Measurements from ENCODE around the gene AMIGO2.

The AMIGO2 gene

GRCh38 chr12:47099610-47100009 is 19.9 kb upstream of the AMIGO2 start:
- Histone ChIP-seq H2BK12ac (ENCODE audit: low read length) (no peak overlapping the region), H3K14ac (ENCODE audit: low read length) (no peak overlapping the region), H3K9me3 (ENCODE audit: insufficient read depth, low read depth, low read length) (no peaks in the 10 kb centered on the region), H3K79me1 (ENCODE audit: low read length) (no peaks in the 10 kb centered on the region), H3K27me3 (ENCODE audit: insufficient read depth, low read length) (no peaks in the 10 kb centered on the region), H4K91ac (ENCODE audit: low read depth, low read length) (no peak overlapping the region), H4K8ac (ENCODE audit: low read depth, low read length) (no peak overlapping the region), H4K12ac (ENCODE audit: low read depth, low read length) (no peak overlapping the region), H3K36me3 (ENCODE audit: control insufficient read depth in 1 of 2, insufficient read depth in 2 of 2, low read length in 2 of 2) (no peaks in the 10 kb centered on the region), H2BK5ac (ENCODE audit: low read depth, low read length, poor library complexity) (no peak overlapping the region), H3K4me2 (ENCODE audit: low read length) (no peak overlapping the region), H3K18ac (ENCODE audit: low read length) (no peak overlapping the region), H2AK5ac (ENCODE audit: low read length) (no peak overlapping the region), H3K23ac (ENCODE audit: low read length) (peak overlapping the region; percentile 37), H3K4ac (ENCODE audit: low read depth, low read length) (no peak overlapping the region), H2BK120ac (ENCODE audit: insufficient read depth, low read length, poor library complexity) (no peak overlapping the region), H3K9ac (ENCODE audit: low read length) (no peak overlapping the region), H3K4me3 (ENCODE audit: low read depth, low read length) (no peak overlapping the region), H3K79me2 (ENCODE audit: control insufficient read depth, insufficient read depth, low read length, poor library complexity) (no peaks in the 10 kb centered on the region), H3K27ac (ENCODE audit: low read depth, low read length) (no peak overlapping the region), H3K4me1 (ENCODE audit: control insufficient read depth in 1 of 2, insufficient read depth in 2 of 2, low read length in 2 of 2) (peaks cover 0 to 2% of the 10 kb centered on the region in 2 experiments), H2AFZ (ENCODE audit: insufficient read depth, low read length, poor library complexity) (no peak overlapping the region)
- no CpG with 5 or more reads among the region's 2 CpGs for WGBS (ENCODE audit: extremely low coverage, insufficient coverage, insufficient read length)
- DNase-seq: no peak

- peak overlapping the region; percentile 68 for H2BK12ac ChIP-seq (ENCODE audit: low read length)
- H2BK120ac ChIP-seq (ENCODE audit: insufficient read depth, low read length, poor library complexity): no peak overlapping the region
- DNase-seq: no peak
- H2AFZ ChIP-seq (ENCODE audit: insufficient read depth, low read length, poor library complexity): no peak overlapping the region
- peaks cover 0 to 2% of the 10 kb centered on the region in 2 experiments for H3K4me1 ChIP-seq (ENCODE audit: control insufficient read depth in 1 of 2, insufficient read depth in 2 of 2, low read length in 2 of 2)
- no peaks in the 10 kb centered on the region for H3K79me1 ChIP-seq (ENCODE audit: low read length)
- H3K36me3 ChIP-seq (ENCODE audit: control insufficient read depth in 1 of 2, insufficient read depth in 2 of 2, low read length in 2 of 2): no peaks in the 10 kb centered on the region
- no peak overlapping the region for H3K27ac ChIP-seq (ENCODE audit: low read depth, low read length)
- no peak overlapping the region for H3K14ac ChIP-seq (ENCODE audit: low read length)
- no peak overlapping the region for H2BK5ac ChIP-seq (ENCODE audit: low read depth, low read length, poor library complexity)
- H3K4me3 ChIP-seq (ENCODE audit: low read depth, low read length): no peak overlapping the region
- WGBS (ENCODE audit: extremely low coverage, insufficient coverage, insufficient read length): no CpG with 5 or more reads among the region's 6 CpGs
- no peak overlapping the region for H3K18ac ChIP-seq (ENCODE audit: low read length)
- H3K27me3 ChIP-seq (ENCODE audit: insufficient read depth, low read length): no peaks in the 10 kb centered on the region
- H3K4ac ChIP-seq (ENCODE audit: low read depth, low read length): no peak overlapping the region
- H3K79me2 ChIP-seq (ENCODE audit: control insufficient read depth, insufficient read depth, low read length, poor library complexity): no peaks in the 10 kb centered on the region
- no peak overlapping the region for H4K8ac ChIP-seq (ENCODE audit: low read depth, low read length)
- no peak overlapping the region for H3K23ac ChIP-seq (ENCODE audit: low read length)
- no peak overlapping the region for H3K9ac ChIP-seq (ENCODE audit: low read length)
- H3K9me3 ChIP-seq (ENCODE audit: insufficient read depth, low read depth, low read length): no peaks in the 10 kb centered on the region
- peak overlapping the region; percentile 38 for H4K91ac ChIP-seq (ENCODE audit: low read depth, low read length)
- no peak overlapping the region for H4K12ac ChIP-seq (ENCODE audit: low read depth, low read length)
- no peak overlapping the region for H3K4me2 ChIP-seq (ENCODE audit: low read length)
- H2AK5ac ChIP-seq (ENCODE audit: low read length): no peak overlapping the region
Observed at GRCh38 chr12:47098099-47098498, 18.3 kb upstream of the AMIGO2 start.

GRCh38 chr12:47097276-47097896 is 17.6 kb upstream of the AMIGO2 start:
- Histone ChIP-seq H3K79me2 (ENCODE audit: control insufficient read depth, insufficient read depth, low read length, poor library complexity) (no peaks in the 10 kb centered on the region), H3K27ac (ENCODE audit: low read depth, low read length) (no peak overlapping the region), H4K8ac (ENCODE audit: low read depth, low read length) (no peak overlapping the region), H3K9ac (ENCODE audit: low read length) (no peak overlapping the region), H2AFZ (ENCODE audit: insufficient read depth, low read length, poor library complexity) (no peak overlapping the region), H2BK12ac (ENCODE audit: low read length) (no peak overlapping the region), H3K14ac (ENCODE audit: low read length) (no peak overlapping the region), H3K79me1 (ENCODE audit: low read length) (no peaks in the 10 kb centered on the region), H3K4ac (ENCODE audit: low read depth, low read length) (no peak overlapping the region), H3K4me2 (ENCODE audit: low read length) (no peak overlapping the region), H3K9me3 (ENCODE audit: insufficient read depth, low read depth, low read length) (no peaks in the 10 kb centered on the region), H3K23ac (ENCODE audit: low read length) (no peak overlapping the region), H3K4me3 (ENCODE audit: low read depth, low read length) (no peak overlapping the region), H4K12ac (ENCODE audit: low read depth, low read length) (no peak overlapping the region), H3K4me1 (ENCODE audit: control insufficient read depth in 1 of 2, insufficient read depth in 2 of 2, low read length in 2 of 2) (peaks cover 0 to 2% of the 10 kb centered on the region in 2 experiments), H2BK120ac (ENCODE audit: insufficient read depth, low read length, poor library complexity) (no peak overlapping the region), H4K91ac (ENCODE audit: low read depth, low read length) (no peak overlapping the region), H2BK5ac (ENCODE audit: low read depth, low read length, poor library complexity) (no peak overlapping the region), H3K18ac (ENCODE audit: low read length) (no peak overlapping the region), H2AK5ac (ENCODE audit: low read length) (no peak overlapping the region), H3K36me3 (ENCODE audit: control insufficient read depth in 1 of 2, insufficient read depth in 2 of 2, low read length in 2 of 2) (no peaks in the 10 kb centered on the region), H3K27me3 (ENCODE audit: insufficient read depth, low read length) (no peaks in the 10 kb centered on the region)
- 100% methylated on average over 1 of the region's 7 CpGs for WGBS (ENCODE audit: extremely low coverage, insufficient coverage, insufficient read length)
- no peak for DNase-seq

- Histone ChIP-seq H3K4ac (ENCODE audit: low read depth, low read length) (no peak overlapping the region), H3K9me3 (ENCODE audit: insufficient read depth, low read depth, low read length) (no peaks in the 10 kb centered on the region), H2AFZ (ENCODE audit: insufficient read depth, low read length, poor library complexity) (no peak overlapping the region), H3K18ac (ENCODE audit: low read length) (no peak overlapping the region), H3K4me3 (ENCODE audit: low read depth, low read length) (no peak overlapping the region), H3K79me1 (ENCODE audit: low read length) (no peaks in the 10 kb centered on the region), H3K27me3 (ENCODE audit: insufficient read depth, low read length) (no peaks in the 10 kb centered on the region), H3K79me2 (ENCODE audit: control insufficient read depth, insufficient read depth, low read length, poor library complexity) (no peaks in the 10 kb centered on the region), H4K12ac (ENCODE audit: low read depth, low read length) (no peak overlapping the region), H4K8ac (ENCODE audit: low read depth, low read length) (no peak overlapping the region), H2BK120ac (ENCODE audit: insufficient read depth, low read length, poor library complexity) (no peak overlapping the region), H3K36me3 (ENCODE audit: control insufficient read depth in 1 of 2, insufficient read depth in 2 of 2, low read length in 2 of 2) (no peaks in the 10 kb centered on the region), H4K91ac (ENCODE audit: low read depth, low read length) (no peak overlapping the region), H2AK5ac (ENCODE audit: low read length) (no peak overlapping the region), H3K14ac (ENCODE audit: low read length) (no peak overlapping the region), H3K23ac (ENCODE audit: low read length) (no peak overlapping the region), H3K27ac (ENCODE audit: low read depth, low read length) (no peak overlapping the region), H3K4me1 (ENCODE audit: control insufficient read depth in 1 of 2, insufficient read depth in 2 of 2, low read length in 2 of 2) (peaks cover 0 to 2% of the 10 kb centered on the region in 2 experiments), H2BK12ac (ENCODE audit: low read length) (no peak overlapping the region), H3K9ac (ENCODE audit: low read length) (no peak overlapping the region), H3K4me2 (ENCODE audit: low read length) (no peak overlapping the region), H2BK5ac (ENCODE audit: low read depth, low read length, poor library complexity) (no peak overlapping the region)
- WGBS (ENCODE audit: extremely low coverage, insufficient coverage, insufficient read length): no CpG with 5 or more reads among the region's 3 CpGs
- DNase-seq: no peak
Observed at GRCh38 chr12:47095446-47096236, 15.9 kb upstream of the AMIGO2 start.

Measured in trophoblast cell (in vitro differentiated cells and primary cell).